MM.1S (cell line): ENCODE results near the gene MCTP2.

Experiments
- EZH2 ChIP-seq: fragments of 300-600 bp; sonication (generic); optimal IDR thresholded peaks from 2 replicates; pipeline ENCODE3; 2017; ENCODE audit warnings: low read depth, mild to moderate bottlenecking, antibody characterized with exemption, low read length, mixed read lengths
- TF ChIP-seq, protein P1 (sequence below): fragments of 300-600 bp; sonication (generic); IDR thresholded peaks from 2 replicates; pipeline ENCODE4 v1.5.1; 2016; ENCODE audit warnings: antibody characterized with exemption, low read length, mixed read lengths

DNA sequence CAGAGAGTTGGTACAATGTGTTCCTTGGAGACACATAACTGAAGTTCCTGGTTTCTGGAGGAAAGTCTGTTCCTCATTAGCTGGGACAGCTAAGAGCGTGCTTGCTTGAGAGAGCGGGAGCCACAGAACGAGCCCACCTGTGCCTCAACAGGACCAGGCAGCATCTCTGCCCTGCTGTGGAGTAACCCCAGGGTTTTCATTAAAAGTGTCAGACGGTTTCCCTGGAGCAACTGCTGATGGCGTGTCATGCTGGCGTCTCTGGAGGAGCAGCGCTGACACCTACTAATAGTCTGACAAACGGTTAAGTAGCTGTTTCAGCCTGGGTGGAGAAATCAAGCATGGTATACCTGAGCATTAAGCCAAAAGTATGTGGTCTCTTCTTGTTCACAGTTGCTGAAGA, 150.0 kb downstream of the MCTP2 start:
- TF ChIP-seq, protein P1, sequence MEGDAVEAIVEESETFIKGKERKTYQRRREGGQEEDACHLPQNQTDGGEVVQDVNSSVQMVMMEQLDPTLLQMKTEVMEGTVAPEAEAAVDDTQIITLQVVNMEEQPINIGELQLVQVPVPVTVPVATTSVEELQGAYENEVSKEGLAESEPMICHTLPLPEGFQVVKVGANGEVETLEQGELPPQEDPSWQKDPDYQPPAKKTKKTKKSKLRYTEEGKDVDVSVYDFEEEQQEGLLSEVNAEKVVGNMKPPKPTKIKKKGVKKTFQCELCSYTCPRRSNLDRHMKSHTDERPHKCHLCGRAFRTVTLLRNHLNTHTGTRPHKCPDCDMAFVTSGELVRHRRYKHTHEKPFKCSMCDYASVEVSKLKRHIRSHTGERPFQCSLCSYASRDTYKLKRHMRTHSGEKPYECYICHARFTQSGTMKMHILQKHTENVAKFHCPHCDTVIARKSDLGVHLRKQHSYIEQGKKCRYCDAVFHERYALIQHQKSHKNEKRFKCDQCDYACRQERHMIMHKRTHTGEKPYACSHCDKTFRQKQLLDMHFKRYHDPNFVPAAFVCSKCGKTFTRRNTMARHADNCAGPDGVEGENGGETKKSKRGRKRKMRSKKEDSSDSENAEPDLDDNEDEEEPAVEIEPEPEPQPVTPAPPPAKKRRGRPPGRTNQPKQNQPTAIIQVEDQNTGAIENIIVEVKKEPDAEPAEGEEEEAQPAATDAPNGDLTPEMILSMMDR = no peak
- TF ChIP-seq EZH2 = no peak
